Measurements from ENCODE around the gene CLN3. TPM values are rescaled to one million over a fixed set of nuclear protein-coding genes. Genes with fewer than 3 reads are reported as not detected.
"Not testable (repeated sequence)": the region's sequence is repeated elsewhere in the genome, so short reads cannot be mapped to it uniquely, and the experiment has no call there.

CLN3 gene
- total and polyA plus RNA-seq, 2 experiments from 2014 or later = 18.1 to 31.4 TPM

DNA sequence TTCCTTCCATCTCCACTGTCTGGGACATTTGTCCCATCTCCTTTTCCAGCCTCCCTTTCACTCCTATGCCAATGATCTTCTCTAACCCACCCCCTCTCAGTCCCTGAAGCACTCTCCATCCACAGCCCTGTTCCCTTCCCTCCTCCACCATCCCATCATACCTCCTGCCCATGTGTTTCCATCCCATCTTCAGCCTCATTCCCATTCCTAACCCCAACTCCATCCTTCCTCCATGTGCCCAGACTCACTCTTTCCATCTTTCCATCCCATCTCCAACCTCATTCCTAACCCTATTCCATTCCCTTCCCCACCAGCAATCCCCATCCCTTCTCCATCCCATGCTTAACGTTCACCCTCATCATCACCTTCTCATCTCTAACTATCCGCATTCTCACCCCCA is 10.4 kb upstream of the CLN3 start (continued):
- TF ChIP-seq, protein P1, sequence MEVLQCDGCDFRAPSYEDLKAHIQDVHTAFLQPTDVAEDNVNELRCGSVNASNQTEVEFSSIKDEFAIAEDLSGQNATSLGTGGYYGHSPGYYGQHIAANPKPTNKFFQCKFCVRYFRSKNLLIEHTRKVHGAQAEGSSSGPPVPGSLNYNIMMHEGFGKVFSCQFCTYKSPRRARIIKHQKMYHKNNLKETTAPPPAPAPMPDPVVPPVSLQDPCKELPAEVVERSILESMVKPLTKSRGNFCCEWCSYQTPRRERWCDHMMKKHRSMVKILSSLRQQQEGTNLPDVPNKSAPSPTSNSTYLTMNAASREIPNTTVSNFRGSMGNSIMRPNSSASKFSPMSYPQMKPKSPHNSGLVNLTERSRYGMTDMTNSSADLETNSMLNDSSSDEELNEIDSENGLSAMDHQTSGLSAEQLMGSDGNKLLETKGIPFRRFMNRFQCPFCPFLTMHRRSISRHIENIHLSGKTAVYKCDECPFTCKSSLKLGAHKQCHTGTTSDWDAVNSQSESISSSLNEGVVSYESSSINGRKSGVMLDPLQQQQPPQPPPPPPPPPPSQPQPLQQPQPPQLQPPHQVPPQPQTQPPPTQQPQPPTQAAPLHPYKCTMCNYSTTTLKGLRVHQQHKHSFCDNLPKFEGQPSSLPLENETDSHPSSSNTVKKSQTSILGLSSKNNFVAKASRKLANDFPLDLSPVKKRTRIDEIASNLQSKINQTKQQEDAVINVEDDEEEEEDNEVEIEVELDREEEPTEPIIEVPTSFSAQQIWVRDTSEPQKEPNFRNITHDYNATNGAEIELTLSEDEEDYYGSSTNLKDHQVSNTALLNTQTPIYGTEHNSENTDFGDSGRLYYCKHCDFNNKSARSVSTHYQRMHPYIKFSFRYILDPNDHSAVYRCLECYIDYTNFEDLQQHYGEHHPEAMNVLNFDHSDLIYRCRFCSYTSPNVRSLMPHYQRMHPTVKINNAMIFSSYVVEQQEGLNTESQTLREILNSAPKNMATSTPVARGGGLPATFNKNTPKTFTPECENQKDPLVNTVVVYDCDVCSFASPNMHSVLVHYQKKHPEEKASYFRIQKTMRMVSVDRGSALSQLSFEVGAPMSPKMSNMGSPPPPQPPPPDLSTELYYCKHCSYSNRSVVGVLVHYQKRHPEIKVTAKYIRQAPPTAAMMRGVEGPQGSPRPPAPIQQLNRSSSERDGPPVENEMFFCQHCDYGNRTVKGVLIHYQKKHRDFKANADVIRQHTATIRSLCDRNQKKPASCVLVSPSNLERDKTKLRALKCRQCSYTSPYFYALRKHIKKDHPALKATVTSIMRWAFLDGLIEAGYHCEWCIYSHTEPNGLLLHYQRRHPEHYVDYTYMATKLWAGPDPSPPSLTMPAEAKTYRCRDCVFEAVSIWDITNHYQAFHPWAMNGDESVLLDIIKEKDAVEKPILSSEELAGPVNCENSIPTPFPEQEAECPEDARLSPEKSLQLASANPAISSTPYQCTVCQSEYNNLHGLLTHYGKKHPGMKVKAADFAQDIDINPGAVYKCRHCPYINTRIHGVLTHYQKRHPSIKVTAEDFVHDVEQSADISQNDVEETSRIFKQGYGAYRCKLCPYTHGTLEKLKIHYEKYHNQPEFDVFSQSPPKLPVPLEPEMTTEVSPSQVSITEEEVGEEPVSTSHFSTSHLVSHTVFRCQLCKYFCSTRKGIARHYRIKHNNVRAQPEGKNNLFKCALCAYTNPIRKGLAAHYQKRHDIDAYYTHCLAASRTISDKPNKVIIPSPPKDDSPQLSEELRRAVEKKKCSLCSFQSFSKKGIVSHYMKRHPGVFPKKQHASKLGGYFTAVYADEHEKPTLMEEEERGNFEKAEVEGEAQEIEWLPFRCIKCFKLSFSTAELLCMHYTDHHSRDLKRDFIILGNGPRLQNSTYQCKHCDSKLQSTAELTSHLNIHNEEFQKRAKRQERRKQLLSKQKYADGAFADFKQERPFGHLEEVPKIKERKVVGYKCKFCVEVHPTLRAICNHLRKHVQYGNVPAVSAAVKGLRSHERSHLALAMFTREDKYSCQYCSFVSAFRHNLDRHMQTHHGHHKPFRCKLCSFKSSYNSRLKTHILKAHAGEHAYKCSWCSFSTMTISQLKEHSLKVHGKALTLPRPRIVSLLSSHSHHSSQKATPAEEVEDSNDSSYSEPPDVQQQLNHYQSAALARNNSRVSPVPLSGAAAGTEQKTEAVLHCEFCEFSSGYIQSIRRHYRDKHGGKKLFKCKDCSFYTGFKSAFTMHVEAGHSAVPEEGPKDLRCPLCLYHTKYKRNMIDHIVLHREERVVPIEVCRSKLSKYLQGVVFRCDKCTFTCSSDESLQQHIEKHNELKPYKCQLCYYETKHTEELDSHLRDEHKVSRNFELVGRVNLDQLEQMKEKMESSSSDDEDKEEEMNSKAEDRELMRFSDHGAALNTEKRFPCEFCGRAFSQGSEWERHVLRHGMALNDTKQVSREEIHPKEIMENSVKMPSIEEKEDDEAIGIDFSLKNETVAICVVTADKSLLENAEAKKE (CRISPR knock-in tag; IDR thresholded peaks at IDR 0.05) = no peak
- TF ChIP-seq POLR2AphosphoS5 (IDR thresholded peaks at IDR 0.05; ENCODE audit: low read depth) = no peak
- no peak for TF ChIP-seq EZH2 (IDR thresholded peaks at IDR 0.05; ENCODE audit: low read depth, unreplicated experiment)

DNA sequence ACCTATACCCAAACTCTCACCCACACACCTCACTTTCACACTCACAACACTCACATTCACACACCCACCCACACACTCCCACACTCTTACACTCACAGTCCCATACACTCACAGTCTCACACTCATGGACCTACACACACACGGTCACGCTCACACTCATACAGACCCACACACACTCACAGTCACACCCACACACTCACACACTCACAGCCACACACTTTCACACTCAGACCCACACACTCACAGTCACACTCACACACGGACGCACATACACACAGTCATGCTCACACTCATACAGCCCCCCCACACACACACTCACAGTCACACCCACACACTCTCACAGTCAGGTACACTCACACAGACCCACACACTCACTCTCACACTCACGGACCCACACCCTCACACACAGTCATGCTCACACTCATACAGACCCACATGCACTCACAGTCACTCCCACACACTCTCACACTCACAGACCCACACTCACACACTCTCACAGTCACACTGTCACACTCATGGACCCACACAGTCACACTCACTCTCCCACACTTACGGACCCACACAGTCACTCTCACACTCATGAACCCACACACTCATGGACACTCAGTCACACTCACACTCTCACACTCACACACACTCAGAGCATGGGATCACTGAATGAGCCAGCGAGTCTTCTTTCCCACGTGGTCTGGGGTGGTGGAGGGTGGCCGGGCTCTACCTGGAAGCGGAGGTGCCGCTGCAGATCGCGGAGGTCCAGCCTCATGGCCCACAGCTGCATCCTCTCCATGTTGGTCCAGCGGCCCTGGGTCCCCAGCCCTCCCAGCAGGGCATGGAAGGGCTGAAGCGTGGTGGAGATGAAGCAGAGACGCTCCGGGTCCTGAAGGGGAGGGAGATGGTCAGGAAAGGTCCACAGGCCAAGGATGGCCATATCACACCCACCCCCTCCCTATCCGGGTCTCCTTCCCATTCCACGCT is 9.7 kb upstream of the CLN3 start:
- ATAC-seq (no peak), DNase-seq (ENCODE audit: low spot score) (no peak)
- no peaks in the 10 kb centered on the region for H4K20me1 ChIP-seq (replicated peaks; ENCODE audit: insufficient read depth)
- no peaks in the 10 kb centered on the region for H3K9me3 Mint-ChIP-seq
- TF ChIP-seq JUNB (IDR thresholded peaks at IDR 0.05; ENCODE audit: unreplicated experiment) (no peak), EZH2 (IDR thresholded peaks at IDR 0.05; ENCODE audit: low read depth, unreplicated experiment) (no peak), ZNF331 (CRISPR knock-in tag; IDR thresholded peaks at IDR 0.05; ENCODE audit: low read depth) (no peak)
- H3K4me1 ChIP-seq (ENCODE audit: insufficient read depth) = no peaks in the 10 kb centered on the region
- H3K4me3 ChIP-seq = no peak overlapping the region
- no peak overlapping the region for H3K27ac Mint-ChIP-seq
- no peak overlapping the region for H3K4me2 ChIP-seq
- H3K27me3 ChIP-seq (ENCODE audit: insufficient read depth) = no peaks in the 10 kb centered on the region
- no peaks in the 10 kb centered on the region for H3K4me1 Mint-ChIP-seq
- peaks cover 21% of the 10 kb centered on the region for H3K27me3 Mint-ChIP-seq (ENCODE audit: insufficient read depth, low read depth, poor library complexity)
- no peaks in the 10 kb centered on the region for H3K36me3 Mint-ChIP-seq (ENCODE audit: low read depth)
- no peaks in the 10 kb centered on the region for H3K79me2 ChIP-seq (replicated peaks; ENCODE audit: insufficient read depth)
- H3K4me3 Mint-ChIP-seq = no peak overlapping the region
- no peak overlapping the region for H3K27ac ChIP-seq (ENCODE audit: low read depth)
- peaks cover 6% of the 10 kb centered on the region; the same call in 1 of the 2 replicates for H3K9me2 ChIP-seq (ENCODE audit: insufficient read depth)
- H3K36me3 ChIP-seq (ENCODE audit: insufficient read depth) = no peaks in the 10 kb centered on the region
- no peak overlapping the region for H2AFZ ChIP-seq
- no peaks in the 10 kb centered on the region for H3F3A ChIP-seq (replicated peaks; ENCODE audit: low read depth)

DNA sequence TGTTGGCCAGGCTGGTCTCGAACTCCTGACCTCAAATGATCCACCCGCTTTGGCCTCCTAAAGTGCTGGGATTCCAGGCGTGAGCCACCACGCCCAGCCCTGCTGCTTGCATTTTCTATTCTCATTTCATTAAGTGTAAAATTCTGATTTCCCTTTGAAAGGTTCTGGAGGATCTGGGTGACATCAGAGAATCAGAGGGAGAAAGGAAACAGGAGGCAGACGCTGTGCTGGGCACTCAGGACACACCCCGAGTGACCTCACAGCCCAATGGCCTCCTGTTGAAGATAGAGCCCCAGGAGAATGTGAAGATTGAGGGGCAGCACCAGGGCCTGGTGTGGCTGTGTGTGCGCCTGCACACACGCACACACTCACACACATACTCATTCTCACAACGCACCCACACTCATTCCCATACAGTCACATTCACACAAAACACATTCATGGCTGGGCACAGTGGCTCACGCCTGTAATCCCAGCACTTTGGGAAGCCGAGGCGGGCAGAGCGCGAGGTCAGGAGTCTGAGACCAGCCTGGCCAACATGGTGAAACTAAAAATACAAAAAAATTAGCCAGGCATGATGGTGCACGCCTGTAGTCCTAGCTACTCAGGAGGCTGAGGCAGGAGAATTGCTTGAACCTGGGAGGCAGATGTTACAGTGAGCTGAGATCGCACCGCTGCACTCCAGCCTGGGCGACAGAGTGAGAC is 8.8 kb upstream of the CLN3 start:
- H3K4me3 Mint-ChIP-seq; ATAC-seq; H3K79me2 ChIP-seq (replicated peaks; ENCODE audit: insufficient read depth); H3K36me3 Mint-ChIP-seq (ENCODE audit: low read depth); H3K4me1 Mint-ChIP-seq; H4K20me1 ChIP-seq (replicated peaks; ENCODE audit: insufficient read depth); DNase-seq (ENCODE audit: low spot score); H2AFZ ChIP-seq; H3K4me1 ChIP-seq (ENCODE audit: insufficient read depth); H3K9me3 Mint-ChIP-seq; H3K27me3 ChIP-seq (ENCODE audit: insufficient read depth); H3K27ac ChIP-seq (ENCODE audit: low read depth); H3K4me2 ChIP-seq; H3K9me2 ChIP-seq (ENCODE audit: insufficient read depth); H3K4me3 ChIP-seq; H3K36me3 ChIP-seq (ENCODE audit: insufficient read depth); H3K27ac Mint-ChIP-seq; H3F3A ChIP-seq (replicated peaks; ENCODE audit: low read depth): not testable (repeated sequence)
- H3K27me3 Mint-ChIP-seq (ENCODE audit: insufficient read depth, low read depth, poor library complexity) = peaks cover 14% of the 10 kb centered on the region

All from GM23338 (cell line).